Measurements from ENCODE around the gene DBP.
"Not testable (repeated sequence)": the region's sequence is repeated elsewhere in the genome, so short reads cannot be mapped to it uniquely, and the experiment has no call there.

Gene DBP

DNA sequence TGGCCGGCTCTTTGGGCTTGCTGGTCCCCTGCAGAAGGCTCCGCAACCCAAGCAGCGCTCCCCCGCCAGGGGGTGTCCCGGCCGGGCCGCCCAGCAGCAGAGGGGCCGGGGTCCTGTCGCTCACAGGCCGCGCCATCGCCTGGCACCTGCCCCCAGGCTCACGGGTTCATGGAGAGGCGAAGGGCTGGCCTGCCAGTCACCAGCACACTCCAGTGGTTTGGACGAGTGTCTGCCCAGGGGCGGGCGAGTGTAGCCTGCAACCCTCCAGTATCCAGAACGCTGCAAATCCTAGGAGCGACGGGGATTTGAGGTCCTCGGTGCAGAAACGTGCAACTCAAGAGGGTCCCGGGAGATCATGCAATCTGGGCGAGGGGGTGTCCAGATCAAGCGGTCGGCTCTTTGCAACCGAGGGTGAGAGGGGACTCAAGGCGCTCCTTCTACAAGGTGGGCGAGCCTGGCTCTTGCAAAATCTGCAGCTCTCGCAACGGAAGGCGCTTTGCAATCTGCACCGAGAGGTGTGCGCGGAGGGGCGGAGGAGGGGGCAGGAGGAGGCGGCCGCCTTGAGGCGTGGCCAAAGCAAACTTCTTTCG, at the start of gene DBP:
TSS of gene DBP (minus strand) at position 521 of the 590 bp plus-strand sequence. CDS start at position 136, 385 bp downstream.
- no peak for DNase-seq (ENCODE audit: low read depth)

DNA sequence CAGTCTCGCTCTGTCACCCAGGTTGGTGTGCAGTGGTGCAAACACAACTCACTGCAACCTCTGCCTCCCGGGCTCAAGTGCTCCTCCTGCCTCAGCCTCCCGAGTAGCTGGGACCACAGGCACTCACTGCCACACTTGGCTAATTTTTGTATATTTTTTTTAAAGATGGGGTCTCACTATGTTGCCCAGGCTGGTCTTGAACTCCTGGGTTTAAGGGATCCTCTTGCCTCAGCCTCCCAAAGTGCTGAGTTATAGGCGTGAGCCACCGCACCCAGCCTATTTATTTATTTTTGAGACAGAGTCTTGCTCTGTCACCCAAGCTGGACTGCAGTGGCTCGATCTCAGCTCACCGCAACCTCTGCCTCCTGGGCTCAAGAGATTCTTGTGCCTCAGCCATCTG, 49.5 kb upstream of the DBP start:
- not testable (repeated sequence) for DNase-seq (ENCODE audit: low read depth)

GRCh38 chr19:48686088-48686487, 48.9 kb upstream of the DBP start:
- DNase-seq (ENCODE audit: low read depth) = no peak

- no peak for DNase-seq (ENCODE audit: low read depth)
These were observed 48.4 kb upstream of the DBP start for GRCh38 chr19:48685583-48685982.

DNA sequence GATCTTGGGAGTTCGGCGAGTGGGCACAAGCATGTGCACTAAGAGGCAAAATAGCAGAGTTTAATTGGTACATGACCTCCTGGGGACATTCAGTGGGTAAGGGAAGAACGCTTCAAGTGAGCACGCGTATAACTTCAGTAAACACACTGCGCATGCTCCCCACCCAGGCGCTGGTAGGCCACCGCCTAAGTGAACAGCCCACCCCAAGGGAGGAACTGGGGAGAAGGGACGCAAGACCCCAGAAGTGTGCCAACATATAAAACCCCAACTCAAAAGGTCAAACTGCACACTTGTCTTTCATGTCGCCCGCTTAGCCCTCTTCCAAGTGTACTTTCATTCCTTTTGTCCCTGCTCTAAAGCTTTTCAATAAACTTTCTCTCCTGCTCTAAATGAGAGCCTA, 46.2 kb upstream of the DBP start:
- no peak for DNase-seq (ENCODE audit: low read depth)

DNA sequence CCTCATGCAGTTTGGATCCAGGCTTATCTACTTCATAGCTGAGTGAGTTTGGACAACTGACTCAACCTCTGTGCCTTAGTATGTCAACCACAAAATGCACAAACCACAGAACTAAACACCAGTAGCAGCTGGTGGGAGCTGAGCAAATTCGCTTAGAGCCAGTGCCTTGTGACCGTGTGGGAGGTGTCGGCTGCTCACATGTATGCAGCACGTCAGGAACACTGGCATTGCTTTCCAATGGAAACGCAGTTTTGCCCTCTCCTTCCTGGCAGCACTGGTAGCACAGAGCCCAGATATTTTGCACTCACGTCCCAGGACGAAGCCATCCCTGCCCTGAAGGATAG, 43.9 kb upstream of the DBP start:
- no peak for DNase-seq (ENCODE audit: low read depth)

GRCh38 chr19:48680436-48681126, 43.4 kb upstream of the DBP start:
- no peak for DNase-seq (ENCODE audit: low read depth)

- not testable (repeated sequence) for DNase-seq (ENCODE audit: low read depth)
These were observed 42.8 kb upstream of the DBP start for GRCh38 chr19:48680006-48680405.

GRCh38 chr19:48678201-48678600, 41.0 kb upstream of the DBP start:
- DNase-seq (ENCODE audit: low read depth) = no peak

GRCh38 chr19:48676887-48677286, 39.7 kb upstream of the DBP start:
- DNase-seq (ENCODE audit: low read depth) = no peak

GRCh38 chr19:48676487-48676886, 39.3 kb upstream of the DBP start:
- DNase-seq (ENCODE audit: low read depth) = no peak

DNA sequence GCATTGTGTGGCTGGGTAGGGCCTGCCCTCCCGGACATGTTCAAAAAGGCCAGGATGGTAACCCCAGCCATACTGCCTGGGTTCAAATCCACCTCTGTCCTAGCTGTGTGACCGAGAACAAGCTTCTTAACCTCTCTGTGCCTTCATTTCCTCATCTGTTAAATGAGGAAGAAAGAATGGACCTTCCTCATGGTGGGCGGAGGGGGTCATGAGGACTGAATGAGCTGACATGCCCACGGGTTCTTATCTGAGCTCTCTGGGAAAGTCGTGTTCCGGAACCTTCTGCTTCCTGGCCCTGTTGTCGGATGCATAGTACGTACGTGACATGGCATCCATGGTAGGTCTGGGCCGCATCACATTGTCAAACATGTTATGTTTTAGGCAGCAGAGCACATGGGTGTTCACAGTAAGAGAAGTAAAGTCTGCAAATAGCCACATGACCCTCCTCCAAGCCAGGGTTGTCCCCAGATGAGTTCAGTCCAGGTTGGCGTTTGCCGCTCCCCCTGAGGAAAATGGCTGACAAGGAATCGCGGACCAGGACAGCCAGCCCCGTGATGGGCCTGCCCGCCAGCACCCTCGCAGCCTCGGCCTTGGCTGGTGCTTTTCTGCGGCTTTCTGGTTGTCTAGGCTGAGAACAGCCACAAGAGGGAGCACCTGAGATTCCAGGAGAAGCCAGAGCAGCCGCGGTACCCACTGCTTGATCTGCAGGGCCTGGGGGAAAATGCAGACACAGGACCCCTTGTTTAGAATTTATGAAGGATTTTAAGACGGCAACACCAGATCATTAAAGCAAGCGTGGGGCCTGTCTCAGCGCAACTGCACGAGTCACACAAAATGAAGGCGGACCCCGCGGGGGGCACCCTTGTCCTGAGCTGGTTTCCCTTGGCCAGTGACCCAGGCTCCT, 38.0 kb upstream of the DBP start:
- DNase-seq (ENCODE audit: low read depth) = peak; percentile 49

- DNase-seq (ENCODE audit: low read depth) = no peak
These were observed 37.1 kb upstream of the DBP start for GRCh38 chr19:48674216-48674809.

GRCh38 chr19:48673436-48674100, 36.4 kb upstream of the DBP start:
- DNase-seq (ENCODE audit: low read depth) = no peak

DNA sequence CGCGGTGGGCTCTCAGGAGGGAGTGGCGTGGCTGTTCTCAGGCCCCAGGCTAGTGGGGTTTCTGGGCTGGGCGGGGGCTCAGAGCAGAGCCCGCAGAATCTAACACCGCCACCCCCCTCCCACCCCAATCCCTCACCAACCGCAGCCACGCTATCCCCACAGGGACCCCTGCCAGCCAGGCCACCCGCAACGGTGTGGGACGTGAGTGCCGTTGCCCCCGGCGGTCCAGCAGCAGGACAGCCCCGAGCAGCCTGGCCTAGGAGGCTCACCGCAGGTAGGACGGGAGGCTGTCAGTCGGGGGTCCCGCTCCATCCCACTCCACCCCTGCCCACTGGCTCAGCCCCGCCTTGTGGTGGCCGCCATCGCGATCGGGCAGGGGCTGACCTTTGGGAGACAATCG, 35.8 kb upstream of the DBP start, which contains the start of gene NTN5:
TSS of gene NTN5 (minus strand) at position 24 of the 400 bp plus-strand sequence. CDS start 2,031 bp downstream, outside the sequence.
- DNase-seq (ENCODE audit: low read depth) = no peak

DNA sequence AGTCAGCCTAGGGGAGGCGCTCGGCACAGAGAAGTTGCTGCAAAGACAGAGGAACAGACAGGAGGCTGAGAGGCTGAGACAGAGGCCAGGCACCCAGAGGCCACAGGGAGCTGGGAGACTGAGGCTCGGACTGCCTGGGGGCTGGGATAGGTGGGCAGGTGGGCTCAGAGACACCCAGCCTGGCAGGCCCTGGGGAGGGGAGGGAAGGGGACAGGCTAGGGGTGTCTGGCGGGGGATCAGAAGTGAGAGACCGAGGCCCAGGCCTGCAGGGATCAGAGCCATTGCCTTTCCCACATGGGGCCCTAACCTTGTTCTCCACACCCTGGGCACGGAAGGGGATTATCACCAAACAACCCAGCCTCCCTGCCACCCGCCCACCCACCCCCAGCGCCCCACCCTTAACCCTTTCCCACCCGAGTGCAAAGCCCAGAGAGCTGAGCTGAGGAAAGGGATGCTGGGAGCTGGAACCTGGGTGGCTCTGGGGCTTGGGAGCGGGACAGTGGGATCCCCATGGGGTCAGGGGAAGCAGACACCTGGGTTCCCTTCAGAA, 34.3 kb upstream of the DBP start:
- DNase-seq (ENCODE audit: low read depth) = no peak

- DNase-seq (ENCODE audit: low read depth) = no peak
These were observed 33.7 kb upstream of the DBP start for GRCh38 chr19:48670699-48671445.

DNA sequence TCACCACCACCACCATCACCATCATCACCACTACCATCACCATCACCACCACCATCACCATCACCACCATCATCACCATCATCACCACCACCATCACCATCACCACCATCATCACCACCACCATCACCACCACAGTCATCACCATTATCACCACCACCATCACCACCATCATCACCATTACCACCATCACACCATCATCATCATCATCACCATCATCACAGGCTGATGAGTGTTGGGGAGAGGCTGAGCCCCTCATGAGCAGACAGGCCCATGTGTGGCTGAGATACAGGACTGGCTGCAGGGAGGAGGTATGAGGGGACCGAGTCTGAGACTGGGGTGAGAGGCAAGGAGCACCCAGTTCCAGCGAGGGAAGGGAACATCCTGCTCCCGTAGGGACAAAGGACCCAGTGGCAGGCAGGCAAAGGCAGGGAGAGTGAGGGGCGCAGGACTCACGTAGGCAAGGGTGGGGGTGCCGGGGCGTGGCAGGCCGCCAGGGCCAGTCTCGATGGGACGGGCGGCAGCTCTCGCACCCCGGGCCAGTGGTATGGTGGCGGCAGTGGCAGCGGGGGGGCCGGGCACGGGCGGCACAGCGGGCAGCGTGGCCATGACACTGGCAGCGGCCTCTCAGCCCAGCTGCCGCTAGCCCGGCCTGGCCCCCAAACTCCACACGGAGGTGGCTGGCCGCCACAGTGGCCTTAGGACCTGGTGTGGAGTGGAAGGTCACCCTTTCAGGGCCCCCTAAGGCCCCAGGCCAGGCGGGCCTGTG, 32.9 kb upstream of the DBP start:
- DNase-seq (ENCODE audit: low read depth) = no peak

- DNase-seq (ENCODE audit: low read depth) = no peak
These were observed 31.6 kb upstream of the DBP start for GRCh38 chr19:48668761-48669160.

DNA sequence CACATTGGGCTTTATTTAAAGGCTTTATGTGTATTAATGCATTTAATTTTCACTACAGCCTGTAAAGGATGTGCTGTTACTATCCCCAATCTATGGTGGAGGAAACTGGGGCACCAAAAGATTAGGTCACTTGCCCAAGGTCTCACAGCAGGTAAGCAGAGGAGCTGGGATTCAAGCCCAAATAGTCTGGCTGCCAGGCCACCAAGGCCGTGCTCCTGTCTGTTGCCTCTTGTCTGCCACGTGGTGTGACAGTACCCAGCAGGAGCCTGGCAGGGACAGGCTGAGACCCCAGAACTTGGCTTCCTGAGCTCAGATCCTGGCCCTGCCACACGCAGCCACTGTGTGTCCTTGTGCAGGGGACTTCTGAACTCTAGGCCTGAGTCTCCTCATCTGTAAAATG, 31.2 kb upstream of the DBP start:
- no peak for DNase-seq (ENCODE audit: low read depth)

Measured in activated T-helper 9 cell treated with anti-CD3 and anti-CD28 coated beads, Interleukin-2, amount 50 U/mL, for 16 hours (primary cell).